GM12878 (cell line): ENCODE measurements around the gene FANCM. TPM values are rescaled to one million over a fixed set of nuclear protein-coding genes. Genes with fewer than 3 reads are reported as not detected.

Experiments used
- ATAC-seq: fragments of 200-7000 bp; cut with Tn5 transposase; 3 replicates; pipeline ENCODE4 v1.9.1; 2020; ENCODE audit warnings: mild to moderate bottlenecking, moderate library complexity
- BruUV-seq: library from RNA; stranded (reverse); fragments of 400-500 nt; replicated peaks from 2 replicates; lab custom pipeline; 2021; lab: Mats Ljungman, UMichigan
- CTCF ChIA-PET: fragments of 300-600 bp; sonication (Branson Sonifier 250); formaldehyde crosslinking; extraction: SDS; loops from one replicate; lab custom pipeline; 2021; ENCODE audit warnings: inconsistent platforms; lab: Yijun Ruan, JAX
- POLR2A ChIA-PET: fragments of 350-600 bp; formaldehyde crosslinking; extraction: SDS; loops from one replicate; lab custom pipeline; 2021; ENCODE audit warnings: inconsistent platforms; lab: Charles Lee
- RAD21 ChIA-PET: fragments of 300-600 bp; sonication (Branson Sonifier 250); formaldehyde crosslinking; loops from one replicate; lab custom pipeline; 2023; ENCODE audit warnings: antibody characterized with exemption; ENCODE audit not compliant: unreplicated experiment; lab: Charles Lee
- SMC1A ChIA-PET: fragments of 300-600 bp; sonication (Branson Sonifier 250); formaldehyde crosslinking; loops from one replicate; lab custom pipeline; 2023; ENCODE audit not compliant: unreplicated experiment, uncharacterized antibody; lab: Charles Lee
- DNase-seq: peaks from one replicate; pipeline ENCODE4 v3.0.0-alpha.2; 2011; ENCODE audit warnings: low read depth, low spot score
- FAIRE-seq: peaks from 3 replicates; lab custom pipeline; 2011; peaks lifted over from hg19 to GRCh38; lab: Jason Lieb, UNC
- H2AFZ ChIP-seq: 2 replicates; pipeline ENCODE4 v1.6.0; 2011; ENCODE audit warnings: low read depth, low read length, control low read depth; ENCODE audit not compliant: control insufficient read depth
- H3K27ac ChIP-seq: 2 replicates; pipeline ENCODE4 v1.5.1; 2011; ENCODE audit warnings: control low read depth; ENCODE audit not compliant: control insufficient read depth, insufficient read depth
- H3K27me3 ChIP-seq, 2 experiments: replicated peaks in 1 of 2; 2 replicates each; pipeline versions ENCODE4 v1.6.0 to v1.6.1; 2011; ENCODE audit warnings: low read length in 1 of 2; ENCODE audit not compliant: control insufficient read depth in 2 of 2, insufficient read depth in 2 of 2
- H3K36me3 ChIP-seq, 2 experiments: 2 replicates each; pipeline ENCODE4 v1.5.1; 2011; ENCODE audit warnings: low read length in 1 of 2; ENCODE audit not compliant: control insufficient read depth in 2 of 2, insufficient read depth in 2 of 2
- H3K4me1 ChIP-seq: 2 replicates; pipeline ENCODE4 v1.6.1; 2011; ENCODE audit warnings: mild to moderate bottlenecking, low read length, moderate library complexity, mixed read lengths; ENCODE audit not compliant: control insufficient read depth, insufficient read depth
- H3K4me2 ChIP-seq: 2 replicates; pipeline ENCODE4 v1.6.0; 2011; ENCODE audit warnings: control low read depth; ENCODE audit not compliant: control insufficient read depth, insufficient read depth
- H3K4me3 ChIP-seq: fragments of 200-600 bp; sonication (generic); 2 replicates; pipeline ENCODE4 v1.5.1; 2016
- H3K79me2 ChIP-seq: 2 replicates; pipeline ENCODE4 v1.6.0; 2011; ENCODE audit warnings: low read length; ENCODE audit not compliant: control insufficient read depth, insufficient read depth
- H3K9ac ChIP-seq: 2 replicates; pipeline ENCODE4 v1.8.0; 2011; ENCODE audit warnings: low read length, control low read depth, mixed read lengths; ENCODE audit not compliant: control insufficient read depth, insufficient read depth
- H3K9me3 ChIP-seq: replicated peaks from 3 replicates; pipeline ENCODE4 v1.5.1; 2011; ENCODE audit warnings: mild to moderate bottlenecking, low read length; ENCODE audit not compliant: control insufficient read depth, insufficient read depth
- H4K20me1 ChIP-seq: 2 replicates; pipeline ENCODE4 v1.6.0; 2011; ENCODE audit not compliant: control insufficient read depth, insufficient read depth
- IRF4 ChIP-seq: IDR thresholded peaks from 2 replicates; pipeline ENCODE4 v1.6.1; 2011; ENCODE audit warnings: low read depth, low read length
- NKRF ChIP-seq: fragments of 450-650 bp; conservative IDR thresholded peaks from 2 replicates; pipeline ENCODE4 v1.6.1; 2017; ENCODE audit warnings: mild to moderate bottlenecking, moderate library complexity
- PAX5 ChIP-seq: IDR thresholded peaks from 2 replicates; pipeline ENCODE4 v1.6.1; 2011; ENCODE audit warnings: low read depth, low read length, borderline replicate concordance
- SREBF1 ChIP-seq: IDR thresholded peaks from 2 replicates; pipeline ENCODE4 v1.6.1; 2012; ENCODE audit warnings: mild to moderate bottlenecking, low read length
- WRNIP1 ChIP-seq: IDR thresholded peaks from 2 replicates; pipeline ENCODE4 v1.6.1; 2011; ENCODE audit warnings: low read depth, low read length, improper control_type of control experiment, borderline replicate concordance
- YBX1 ChIP-seq: fragments of 450-650 bp; IDR thresholded peaks from 2 replicates; pipeline ENCODE4 v1.6.1; 2016; ENCODE audit warnings: antibody characterized with exemption
- ZBTB11 ChIP-seq: fragments of 450-650 bp; formaldehyde crosslinking; IDR thresholded peaks from 2 replicates; pipeline ENCODE4 v1.5.0; 2022; ENCODE audit warnings: mild to moderate bottlenecking, missing genetic modification characterization
- ZNF274 ChIP-seq: IDR thresholded peaks from one replicate; pipeline ENCODE4 v1.8.0; 2011; ENCODE audit not compliant: insufficient read length, insufficient read depth
- WGBS: methylation state at CpG from one replicate; pipeline ENCODE4 v1.1.6; 2016; ENCODE audit warnings: low lambda C conversion rate; ENCODE audit not compliant: insufficient replicate concordance, insufficient coverage; ENCODE audit errors: missing lambda C conversion rate; 5-methylcytosine and 5-hydroxymethylcytosine counted together
- in situ Hi-C: fragments of 300-500 bp; cut with MboI; formaldehyde crosslinking; loops from 9 replicates; pipeline ENCODE4 v1.14.3; 2018; ENCODE audit warnings: mixed read lengths
- intact Hi-C: fragments of 100-400 bp; cut with micrococcal nuclease; formaldehyde crosslinking; loops from one replicate; pipeline ENCODE4 v1.14.2; 2022; ENCODE audit not compliant: unreplicated experiment
- polyA plus RNA-seq, 11 experiments: library from polyadenylated mRNA; depleted of rRNA in 4 of 11; unstranded in 6 of 11; stranded (reverse) in 5 of 11; fragments of >200 nt; fragmentation: Nextera tagmentation in 4 of 11; fragmentation: Illumina TruSeq in 1 of 11; extraction: Ambion mirVana in 4 of 11; extraction: Trizol in 1 of 11; gene quantifications; 1 replicate in 1 of 11; 2 replicates in 10 of 11; pipeline versions ENCODE4 v1.2.1 to v1.2.3, GENCODE V29; 2011 to 2016; ENCODE audit warnings: inconsistent platforms in 2 of 11, missing spikeins in 2 of 11, low read depth in 1 of 11
- total RNA-seq, 4 experiments: library from RNA; depleted of rRNA in 3 of 4; stranded (reverse); fragments of >200 nt in 3 of 4; fragmentation: Illumina TruSeq in 1 of 4; extraction: Trizol in 1 of 4; gene quantifications; 2 replicates each; pipeline versions ENCODE4 v1.2.1 to v1.2.3, GENCODE V29; 2013 to 2021

Gene FANCM
- total and polyA plus RNA-seq, 10 of the 15 experiments (the other 5 are each of a cell fraction or from before 2014, with no cell fraction given) = 6.4 to 17.6 (median 10.6) TPM

GRCh38 chr14:45128963-45129629, 6.6 kb upstream of the FANCM start:
- FAIRE-seq (no peak), ATAC-seq (no peak), DNase-seq (no peak)
- no peak overlapping the region for H2AFZ ChIP-seq
- ChIA-PET CTCF (interaction anchor here (0.5 to 1.8 kb wide), 8 partner anchors 12 to 215 kb away, joined by 3 to 8 read pairs (median 3); no protein-coding TSS in a partner anchor), SMC1A (interaction anchor here (0.8 to 1.6 kb wide), 9 partner anchors 9 to 44 kb away, joined by 3 to 8 read pairs (median 4); no protein-coding TSS in a partner anchor), RAD21 (interaction anchor here (0.9 to 1.6 kb wide), 6 partner anchors 18 to 215 kb away, joined by 3 to 7 read pairs (median 4); no protein-coding TSS in a partner anchor), POLR2A (interaction anchor here (1.1 to 1.6 kb wide), 3 partner anchors 37 to 232 kb away, joined by 3 to 5 read pairs (median 3); a partner anchor contains a TSS)
- no peaks in the 10 kb centered on the region for H3K27me3 ChIP-seq
- H3K4me3 ChIP-seq = no peak overlapping the region; the same call in 1 of the 2 replicates
- 92% methylated on average over 1 of the region's 1 CpG for WGBS
- H3K36me3 ChIP-seq = peaks cover 1 to 11% of the 10 kb centered on the region in 2 experiments; a peak in 3 of 4 replicates
- H3K27ac ChIP-seq = no peak overlapping the region
- TF ChIP-seq ZBTB11 (no peak), IRF4 (no peak), ZNF274 (no peak), WRNIP1 (no peak), YBX1 (no peak), PAX5 (no peak), SREBF1 (no peak), NKRF (no peak)
- no peaks in the 10 kb centered on the region for H4K20me1 ChIP-seq
- no TSS peak for BruUV-seq
- no peak overlapping the region for H3K4me2 ChIP-seq
- intact Hi-C loops (no loop called here), in situ Hi-C loops (no loop called here)
- peaks cover 25% of the 10 kb centered on the region for H3K79me2 ChIP-seq
- no peaks in the 10 kb centered on the region for H3K4me1 ChIP-seq
- H3K9me3 ChIP-seq = no peaks in the 10 kb centered on the region
- no peak overlapping the region for H3K9ac ChIP-seq
